ENCODE results near the gene JOSD2. TPM values are rescaled to one million over a fixed set of nuclear protein-coding genes. Genes with fewer than 3 reads are reported as not detected.
A peak's percentile ranks its signal among the peaks of the same experiment; 100 is the strongest.

Gene JOSD2, protein sequence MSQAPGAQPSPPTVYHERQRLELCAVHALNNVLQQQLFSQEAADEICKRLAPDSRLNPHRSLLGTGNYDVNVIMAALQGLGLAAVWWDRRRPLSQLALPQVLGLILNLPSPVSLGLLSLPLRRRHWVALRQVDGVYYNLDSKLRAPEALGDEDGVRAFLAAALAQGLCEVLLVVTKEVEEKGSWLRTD
- total RNA-seq (ENCODE audit: unreplicated experiment): 19.1 TPM
- long read RNA-seq, transcript JOSD2-204 (5 exons, 996 nt): major isoform, 12 of 20 reads
- long read RNA-seq, partial matches to known transcripts: 0 of 20 reads
- long read RNA-seq, other reads (novel, unspliced or antisense): 4 of 20 reads

DNA sequence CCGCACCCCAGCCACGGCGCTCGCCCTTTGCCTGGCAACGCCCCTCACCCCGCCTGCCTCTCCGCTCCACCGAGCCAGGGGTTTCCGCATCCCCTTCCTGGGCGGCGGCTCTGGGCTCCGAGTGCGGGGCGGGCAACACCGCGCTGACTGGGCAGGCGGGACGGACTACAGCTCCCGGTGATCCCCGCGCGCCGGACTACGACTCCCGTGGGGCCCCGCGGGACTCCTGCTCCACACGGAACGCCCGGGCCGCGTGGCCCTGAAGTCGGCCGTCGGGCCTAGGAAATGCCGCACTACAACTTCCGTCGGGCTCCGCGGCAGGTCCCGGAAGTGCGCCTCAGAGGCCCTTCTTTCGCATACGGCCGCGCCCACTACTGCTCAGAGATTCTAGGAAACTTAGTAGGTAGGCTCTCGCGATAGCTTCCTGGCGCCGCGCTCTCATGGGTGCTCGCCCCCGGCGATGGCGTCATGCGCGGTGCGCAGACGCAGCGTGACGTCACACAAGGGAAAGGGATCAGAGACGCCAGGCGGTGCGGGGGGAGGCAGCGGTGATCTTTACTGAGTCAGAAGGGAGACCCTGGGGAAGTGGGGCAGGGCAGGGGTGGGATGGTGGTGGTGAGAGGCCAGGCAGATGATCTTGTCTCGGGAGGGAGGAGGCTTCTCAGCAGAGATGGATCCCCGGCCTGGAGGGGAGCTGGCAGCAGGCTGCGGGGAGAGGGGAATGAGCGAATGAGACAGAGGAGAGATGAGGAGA lies at the start of gene JOSD2:
JOSD2 (minus strand) TSS at position 123 of the 754 bp plus-strand sequence. CDS start 760 bp downstream, outside the sequence.
- peak; percentile 97 for DNase-seq
- Mint-ChIP-seq H3K4me3 (ENCODE audit: unreplicated experiment) (peak within 1 kb of the TSS; percentile 83), H3K27ac (ENCODE audit: unreplicated experiment) (peak within 1 kb of the TSS; percentile 94), H3K27me3 (ENCODE audit: unreplicated experiment) (peaks cover 24% of the 10 kb centered on the region), H3K36me3 (ENCODE audit: unreplicated experiment) (no peaks in the 10 kb centered on the region), H3K4me1 (ENCODE audit: low read depth, unreplicated experiment) (peaks cover 16% of the 10 kb centered on the region), H3K9me3 (ENCODE audit: unreplicated experiment) (peaks cover 15% of the 10 kb centered on the region)
- TF ChIP-seq, protein P1, sequence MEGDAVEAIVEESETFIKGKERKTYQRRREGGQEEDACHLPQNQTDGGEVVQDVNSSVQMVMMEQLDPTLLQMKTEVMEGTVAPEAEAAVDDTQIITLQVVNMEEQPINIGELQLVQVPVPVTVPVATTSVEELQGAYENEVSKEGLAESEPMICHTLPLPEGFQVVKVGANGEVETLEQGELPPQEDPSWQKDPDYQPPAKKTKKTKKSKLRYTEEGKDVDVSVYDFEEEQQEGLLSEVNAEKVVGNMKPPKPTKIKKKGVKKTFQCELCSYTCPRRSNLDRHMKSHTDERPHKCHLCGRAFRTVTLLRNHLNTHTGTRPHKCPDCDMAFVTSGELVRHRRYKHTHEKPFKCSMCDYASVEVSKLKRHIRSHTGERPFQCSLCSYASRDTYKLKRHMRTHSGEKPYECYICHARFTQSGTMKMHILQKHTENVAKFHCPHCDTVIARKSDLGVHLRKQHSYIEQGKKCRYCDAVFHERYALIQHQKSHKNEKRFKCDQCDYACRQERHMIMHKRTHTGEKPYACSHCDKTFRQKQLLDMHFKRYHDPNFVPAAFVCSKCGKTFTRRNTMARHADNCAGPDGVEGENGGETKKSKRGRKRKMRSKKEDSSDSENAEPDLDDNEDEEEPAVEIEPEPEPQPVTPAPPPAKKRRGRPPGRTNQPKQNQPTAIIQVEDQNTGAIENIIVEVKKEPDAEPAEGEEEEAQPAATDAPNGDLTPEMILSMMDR (IDR thresholded peaks at IDR 0.05; ENCODE audit: partially characterized antibody, unreplicated experiment): no peak

DNA sequence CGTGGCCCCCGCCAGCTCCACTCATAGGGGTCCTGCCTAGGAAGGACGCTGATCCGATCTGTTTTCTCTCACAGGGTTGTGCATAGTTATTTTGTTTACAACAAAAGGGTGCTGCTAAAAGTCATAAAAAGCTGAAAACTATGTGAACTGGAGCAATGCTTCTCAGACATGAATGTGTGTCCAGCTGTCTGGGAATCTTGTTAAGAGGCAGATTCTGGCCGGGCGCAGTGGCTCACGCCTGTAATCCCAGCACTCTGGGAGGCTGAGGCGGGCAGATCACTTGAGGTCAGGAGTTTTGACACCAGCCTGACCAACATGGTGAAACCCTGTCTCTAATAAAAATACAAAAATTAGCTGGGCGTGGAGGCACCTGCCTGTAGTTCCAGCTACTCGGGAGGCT lies 48.6 kb upstream of the JOSD2 start:
- peaks cover 16% of the 10 kb centered on the region for H3K27me3 Mint-ChIP-seq (ENCODE audit: unreplicated experiment)
- TF ChIP-seq, protein P1 (IDR thresholded peaks at IDR 0.05; ENCODE audit: partially characterized antibody, unreplicated experiment): no peak
- peaks cover 6% of the 10 kb centered on the region for H3K9me3 Mint-ChIP-seq (ENCODE audit: unreplicated experiment)
- peak overlapping the region; percentile 15 for H3K4me3 Mint-ChIP-seq (ENCODE audit: unreplicated experiment)
- DNase-seq: no peak
- H3K4me1 Mint-ChIP-seq (ENCODE audit: low read depth, unreplicated experiment): peaks cover 16% of the 10 kb centered on the region
- H3K27ac Mint-ChIP-seq (ENCODE audit: unreplicated experiment): no peak overlapping the region
- no peaks in the 10 kb centered on the region for H3K36me3 Mint-ChIP-seq (ENCODE audit: unreplicated experiment)

DNA sequence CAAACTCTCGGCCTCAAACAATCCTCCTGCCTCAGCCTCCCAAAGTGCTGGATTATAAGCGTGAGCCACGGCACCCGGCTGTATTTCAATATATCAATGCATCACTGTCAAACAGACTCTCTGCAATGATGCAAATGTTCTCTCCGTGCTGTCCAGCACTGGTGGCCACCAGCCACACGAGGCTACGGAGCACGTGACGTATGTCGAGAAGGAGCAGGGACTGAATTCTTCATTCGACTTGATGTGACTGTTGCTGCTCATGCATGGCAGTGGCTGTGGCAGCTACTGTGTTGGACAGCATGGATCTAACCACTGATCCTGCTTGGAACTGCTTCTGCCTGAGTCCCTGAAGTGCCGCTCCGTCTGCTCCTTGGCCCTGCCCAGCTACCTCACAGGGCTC lies 47.5 kb upstream of the JOSD2 start:
- Mint-ChIP-seq H3K9me3 (ENCODE audit: unreplicated experiment) (peaks cover 4% of the 10 kb centered on the region), H3K27me3 (ENCODE audit: unreplicated experiment) (peaks cover 11% of the 10 kb centered on the region), H3K27ac (ENCODE audit: unreplicated experiment) (no peak overlapping the region), H3K36me3 (ENCODE audit: unreplicated experiment) (no peaks in the 10 kb centered on the region), H3K4me1 (ENCODE audit: low read depth, unreplicated experiment) (peaks cover 5% of the 10 kb centered on the region), H3K4me3 (ENCODE audit: unreplicated experiment) (no peak overlapping the region)
- TF ChIP-seq, protein P1 (IDR thresholded peaks at IDR 0.05; ENCODE audit: partially characterized antibody, unreplicated experiment): no peak
- no peak for DNase-seq

DNA sequence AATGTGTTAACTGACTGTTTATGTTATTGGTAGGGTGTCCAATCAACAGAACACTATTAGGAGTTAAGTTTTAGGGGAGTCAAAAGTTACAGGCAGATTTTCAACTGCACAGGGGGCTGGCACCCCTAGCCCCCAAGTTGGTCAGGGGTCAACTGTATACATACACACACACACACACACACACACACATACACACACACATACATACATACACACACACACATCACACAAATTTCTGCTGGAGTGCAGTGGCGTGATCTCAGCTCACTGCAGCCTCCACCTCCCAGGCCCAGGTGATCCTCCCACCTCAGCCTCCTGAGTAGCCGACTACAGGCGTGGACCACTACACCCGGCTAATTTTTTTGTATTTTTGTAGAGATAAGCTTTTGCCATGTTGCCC lies 47.0 kb upstream of the JOSD2 start:
- H3K27me3 Mint-ChIP-seq (ENCODE audit: unreplicated experiment): peaks cover 14% of the 10 kb centered on the region
- H3K36me3 Mint-ChIP-seq (ENCODE audit: unreplicated experiment): no peaks in the 10 kb centered on the region
- H3K9me3 Mint-ChIP-seq (ENCODE audit: unreplicated experiment): peaks cover 4% of the 10 kb centered on the region
- TF ChIP-seq, protein P1 (IDR thresholded peaks at IDR 0.05; ENCODE audit: partially characterized antibody, unreplicated experiment): no peak
- no peak overlapping the region for H3K27ac Mint-ChIP-seq (ENCODE audit: unreplicated experiment)
- H3K4me1 Mint-ChIP-seq (ENCODE audit: low read depth, unreplicated experiment): peaks cover 5% of the 10 kb centered on the region
- H3K4me3 Mint-ChIP-seq (ENCODE audit: unreplicated experiment): no peak overlapping the region
- DNase-seq: no peak
